Measurements from ENCODE around the gene MATN1. TPM values are rescaled to one million over a fixed set of nuclear protein-coding genes. Genes with fewer than 3 reads are reported as not detected.
"Not testable (repeated sequence)": the region's sequence is repeated elsewhere in the genome, so short reads cannot be mapped to it uniquely, and the experiment has no call there.

MATN1 gene
- total RNA-seq (0.28 and 0.36 TPM in 2 replicates), polyA plus RNA-seq (1.4 TPM in 1 of 2 replicates, not detected in the other)

GRCh38 chr1:30723331-30723755, at the start of gene MATN1:
Gene MATN1 (minus strand): TSS chr1:30723585. CDS start chr1:30723551, 34 bp downstream.
- no peak for TF ChIP-seq CTCF (IDR thresholded peaks at IDR 0.05; ENCODE audit: low read depth, low read length)

GRCh38 chr1:30771005-30771404, 47.6 kb upstream of the MATN1 start:
- Histone ChIP-seq H3K9me3 (ENCODE audit: low read depth) (no peaks in the 10 kb centered on the region), H3K4me1 (ENCODE audit: low read depth) (peaks cover 10% of the 10 kb centered on the region), H3K4me3 (no peak overlapping the region), H3K27me3 (no peaks in the 10 kb centered on the region), H3K36me3 (no peaks in the 10 kb centered on the region), H3K27ac (no peak overlapping the region)
- no peak for TF ChIP-seq CTCF (IDR thresholded peaks at IDR 0.05; ENCODE audit: low read depth, low read length)
- no peak for DNase-seq (ENCODE audit: low read depth in 1 of 2, low spot score in 1 of 2)

More at GRCh38 chr1:30723331-30723755, at the start of gene MATN1:
- Histone ChIP-seq H3K4me3 (no peak within 1 kb of the TSS), H3K27ac (no peak within 1 kb of the TSS), H3K27me3 (no peaks in the 10 kb centered on the region), H3K36me3 (no peaks in the 10 kb centered on the region), H3K4me1 (ENCODE audit: low read depth) (no peaks in the 10 kb centered on the region), H3K9me3 (ENCODE audit: low read depth) (no peaks in the 10 kb centered on the region)
- DNase-seq (ENCODE audit: low read depth in 1 of 2, low spot score in 1 of 2) = no peak

GRCh38 chr1:30770150-30770549, 46.8 kb upstream of the MATN1 start:
- no peak overlapping the region for H3K4me3 ChIP-seq
- H3K4me1 ChIP-seq (ENCODE audit: low read depth) = peaks cover 6% of the 10 kb centered on the region
- H3K27me3 ChIP-seq = no peaks in the 10 kb centered on the region
- H3K9me3 ChIP-seq (ENCODE audit: low read depth) = no peaks in the 10 kb centered on the region
- no peak for DNase-seq (ENCODE audit: low read depth in 1 of 2, low spot score in 1 of 2)
- H3K36me3 ChIP-seq = no peaks in the 10 kb centered on the region
- H3K27ac ChIP-seq = no peak overlapping the region
- TF ChIP-seq CTCF (IDR thresholded peaks at IDR 0.05; ENCODE audit: low read depth, low read length) = no peak

- H3K27ac ChIP-seq = no peak overlapping the region
- H3K4me3 ChIP-seq = no peak overlapping the region
Observed at GRCh38 chr1:30768830-30769718, 45.7 kb upstream of the MATN1 start.

GRCh38 chr1:30768159-30768829, 44.9 kb upstream of the MATN1 start:
- Histone ChIP-seq H3K4me1 (ENCODE audit: low read depth) (no peaks in the 10 kb centered on the region), H3K27ac (no peak overlapping the region), H3K27me3 (no peaks in the 10 kb centered on the region), H3K4me3 (no peak overlapping the region), H3K36me3 (no peaks in the 10 kb centered on the region), H3K9me3 (ENCODE audit: low read depth) (no peaks in the 10 kb centered on the region)
- DNase-seq (ENCODE audit: low read depth in 1 of 2, low spot score in 1 of 2) = no peak
- TF ChIP-seq CTCF (IDR thresholded peaks at IDR 0.05; ENCODE audit: low read depth, low read length) = no peak

More at GRCh38 chr1:30768830-30769718, 45.7 kb upstream of the MATN1 start:
- no peaks in the 10 kb centered on the region for H3K9me3 ChIP-seq (ENCODE audit: low read depth)
- no peaks in the 10 kb centered on the region for H3K27me3 ChIP-seq
- H3K4me1 ChIP-seq (ENCODE audit: low read depth) = no peaks in the 10 kb centered on the region
- peak in 1 of 2 donors; percentile 60 for DNase-seq (ENCODE audit: low read depth in 1 of 2, low spot score in 1 of 2)
- no peak for TF ChIP-seq CTCF (IDR thresholded peaks at IDR 0.05; ENCODE audit: low read depth, low read length)
- H3K36me3 ChIP-seq = no peaks in the 10 kb centered on the region

GRCh38 chr1:30766948-30767347, 43.6 kb upstream of the MATN1 start:
- not testable (repeated sequence) for H3K4me1 ChIP-seq (ENCODE audit: low read depth); DNase-seq (ENCODE audit: low read depth in 1 of 2, low spot score in 1 of 2); H3K9me3 ChIP-seq (ENCODE audit: low read depth); H3K4me3 ChIP-seq; H3K27ac ChIP-seq; H3K27me3 ChIP-seq; H3K36me3 ChIP-seq
